Left ventricle myocardium inferior (tissue), 1 donor: ENCODE data around the gene DENND1A. TPM values are rescaled to one million over a fixed set of nuclear protein-coding genes. Genes with fewer than 3 reads are reported as not detected.

ENCODE experiments used
- DNase-seq: peaks from one replicate; pipeline ENCODE4 v3.0.0-alpha.2; 2020
- H3K27ac ChIP-seq: fragments of 200-600 bp; replicated peaks from 2 replicates; pipeline ENCODE4 v1.8.0; 2021
- H3K27me3 ChIP-seq: fragments of 200-600 bp; 2 replicates; pipeline ENCODE4 v1.8.0; 2021; ENCODE audit warnings: low read depth
- H3K36me3 ChIP-seq: fragments of 200-600 bp; 2 replicates; pipeline ENCODE4 v1.8.0; 2021
- H3K4me1 ChIP-seq: fragments of 200-600 bp; 2 replicates; pipeline ENCODE4 v1.8.0; 2021
- H3K4me3 ChIP-seq: fragments of 200-600 bp; 2 replicates; pipeline ENCODE4 v1.8.0; 2021; ENCODE audit warnings: mild to moderate bottlenecking, moderate library complexity
- H3K9me3 ChIP-seq: fragments of 200-600 bp; replicated peaks from 2 replicates; pipeline ENCODE4 v1.8.0; 2021
- intact Hi-C: fragments of 100-400 bp; cut with micrococcal nuclease; formaldehyde crosslinking; loops from one replicate; pipeline ENCODE4 v1.11.0; 2022
- total RNA-seq: library from RNA; stranded (reverse); fragmentation: NEBNext Ultra II Directional; extraction: Animal tissue kit (Norgen Biotek cat#: 25700); gene quantifications from one replicate; pipeline ENCODE4 v1.2.1, GENCODE V29; 2021
- TF ChIP-seq, protein P1 (sequence below): fragments of 200-600 bp; IDR thresholded peaks from 2 replicates; pipeline ENCODE4 v1.8.0; 2021; ENCODE audit warnings: antibody characterized with exemption, mild to moderate bottlenecking, borderline replicate concordance
- donor health status: DM: no; HTN: yes; CAD: no; lungs with severe emphysema.

The DENND1A gene
- total RNA-seq, 1 donor from 2014 or later = 12.2 TPM

DNA sequence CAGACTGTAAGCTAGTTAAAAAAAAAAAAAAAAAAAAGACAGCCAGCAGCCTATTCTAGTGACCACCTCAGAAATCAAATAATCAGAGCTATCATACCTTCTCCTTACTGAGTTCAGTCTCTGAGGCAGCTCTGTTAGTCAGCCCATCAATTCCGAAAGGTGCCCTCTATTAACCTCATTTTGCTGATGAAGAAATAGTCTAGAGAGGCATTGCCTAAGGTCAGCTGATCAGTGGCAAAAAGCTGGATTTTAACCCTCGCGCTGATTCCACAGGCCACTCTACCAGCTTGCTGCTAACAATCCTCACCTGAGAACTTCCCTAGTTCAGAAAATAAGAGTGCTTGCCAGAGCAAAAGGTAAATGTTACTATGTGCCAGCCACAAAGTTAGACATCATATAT lies 172.0 kb downstream of the DENND1A start:
- TF ChIP-seq, protein P1, sequence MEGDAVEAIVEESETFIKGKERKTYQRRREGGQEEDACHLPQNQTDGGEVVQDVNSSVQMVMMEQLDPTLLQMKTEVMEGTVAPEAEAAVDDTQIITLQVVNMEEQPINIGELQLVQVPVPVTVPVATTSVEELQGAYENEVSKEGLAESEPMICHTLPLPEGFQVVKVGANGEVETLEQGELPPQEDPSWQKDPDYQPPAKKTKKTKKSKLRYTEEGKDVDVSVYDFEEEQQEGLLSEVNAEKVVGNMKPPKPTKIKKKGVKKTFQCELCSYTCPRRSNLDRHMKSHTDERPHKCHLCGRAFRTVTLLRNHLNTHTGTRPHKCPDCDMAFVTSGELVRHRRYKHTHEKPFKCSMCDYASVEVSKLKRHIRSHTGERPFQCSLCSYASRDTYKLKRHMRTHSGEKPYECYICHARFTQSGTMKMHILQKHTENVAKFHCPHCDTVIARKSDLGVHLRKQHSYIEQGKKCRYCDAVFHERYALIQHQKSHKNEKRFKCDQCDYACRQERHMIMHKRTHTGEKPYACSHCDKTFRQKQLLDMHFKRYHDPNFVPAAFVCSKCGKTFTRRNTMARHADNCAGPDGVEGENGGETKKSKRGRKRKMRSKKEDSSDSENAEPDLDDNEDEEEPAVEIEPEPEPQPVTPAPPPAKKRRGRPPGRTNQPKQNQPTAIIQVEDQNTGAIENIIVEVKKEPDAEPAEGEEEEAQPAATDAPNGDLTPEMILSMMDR = no peak
- no peak for DNase-seq
- no peak overlapping the region for H3K27ac ChIP-seq
- no peaks in the 10 kb centered on the region for H3K9me3 ChIP-seq
- intact Hi-C loops = no loop called here
- H3K4me1 ChIP-seq = peaks cover 22% of the 10 kb centered on the region
- no peaks in the 10 kb centered on the region for H3K27me3 ChIP-seq
- peaks cover 8% of the 10 kb centered on the region for H3K36me3 ChIP-seq
- peak overlapping the region; percentile 11 for H3K4me3 ChIP-seq

DNA sequence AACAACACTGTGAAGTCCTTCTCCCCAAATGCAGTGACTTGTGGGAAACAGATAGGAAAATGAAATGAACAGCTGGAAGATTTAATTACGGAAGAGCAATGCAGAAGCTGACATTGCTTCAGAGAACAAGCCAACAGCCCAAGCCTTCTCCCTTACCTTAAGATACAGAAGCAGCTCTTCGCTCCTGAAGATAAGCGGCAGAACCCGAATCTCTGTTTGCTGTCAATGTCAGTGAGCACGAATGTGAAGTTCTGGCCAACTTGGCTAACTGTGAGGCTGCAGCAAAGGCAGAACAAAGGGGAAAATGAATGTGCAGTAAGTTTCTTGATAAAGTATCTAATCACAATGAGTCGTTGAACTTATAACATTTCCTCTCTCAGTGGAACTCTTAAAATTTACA lies 172.4 kb downstream of the DENND1A start:
- TF ChIP-seq, protein P1 = no peak
- no peak for DNase-seq
- Histone ChIP-seq H3K27me3 (no peaks in the 10 kb centered on the region), H3K27ac (no peak overlapping the region), H3K9me3 (no peaks in the 10 kb centered on the region), H3K4me1 (peaks cover 22% of the 10 kb centered on the region), H3K4me3 (peak overlapping the region; percentile 11), H3K36me3 (peaks cover 8% of the 10 kb centered on the region)
- intact Hi-C loops = no loop called here

DNA sequence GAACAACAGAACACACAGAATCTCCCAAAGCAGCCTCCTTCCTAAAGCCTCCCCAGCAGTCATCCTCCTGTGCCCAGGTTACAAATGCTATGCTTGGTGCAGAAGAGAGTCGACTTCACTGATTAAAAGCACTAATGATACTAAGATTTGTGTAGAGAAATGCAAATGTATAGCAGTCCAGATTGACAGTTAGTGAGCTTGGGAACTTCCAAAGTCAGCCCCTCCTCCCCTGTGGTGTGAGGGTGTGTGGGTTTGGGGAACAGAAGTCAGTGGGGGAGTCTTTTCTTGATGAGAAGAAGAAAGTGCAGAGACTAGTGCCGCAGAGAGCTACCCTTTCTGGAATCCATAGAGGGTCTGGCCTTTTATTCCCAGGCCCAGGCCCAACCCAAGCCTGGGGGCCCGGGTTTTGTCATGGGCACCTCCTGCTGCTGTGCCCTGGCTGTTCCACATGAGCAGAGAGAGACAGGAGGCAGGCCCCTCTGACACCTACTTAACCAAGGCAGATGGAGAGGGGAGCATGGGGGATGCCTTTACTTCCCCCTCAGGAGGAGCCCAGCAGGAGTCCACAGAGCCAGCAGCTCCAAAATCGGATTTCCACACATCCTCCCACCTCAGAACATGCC lies 173.3 kb downstream of the DENND1A start:
- H3K4me3 ChIP-seq = no peak overlapping the region
- H3K27me3 ChIP-seq = no peaks in the 10 kb centered on the region
- TF ChIP-seq, protein P1 = no peak
- peaks cover 16% of the 10 kb centered on the region for H3K4me1 ChIP-seq
- DNase-seq = no peak
- no peaks in the 10 kb centered on the region for H3K9me3 ChIP-seq
- peaks cover 8% of the 10 kb centered on the region for H3K36me3 ChIP-seq
- no peak overlapping the region for H3K27ac ChIP-seq
- intact Hi-C loops = no loop called here

DNA sequence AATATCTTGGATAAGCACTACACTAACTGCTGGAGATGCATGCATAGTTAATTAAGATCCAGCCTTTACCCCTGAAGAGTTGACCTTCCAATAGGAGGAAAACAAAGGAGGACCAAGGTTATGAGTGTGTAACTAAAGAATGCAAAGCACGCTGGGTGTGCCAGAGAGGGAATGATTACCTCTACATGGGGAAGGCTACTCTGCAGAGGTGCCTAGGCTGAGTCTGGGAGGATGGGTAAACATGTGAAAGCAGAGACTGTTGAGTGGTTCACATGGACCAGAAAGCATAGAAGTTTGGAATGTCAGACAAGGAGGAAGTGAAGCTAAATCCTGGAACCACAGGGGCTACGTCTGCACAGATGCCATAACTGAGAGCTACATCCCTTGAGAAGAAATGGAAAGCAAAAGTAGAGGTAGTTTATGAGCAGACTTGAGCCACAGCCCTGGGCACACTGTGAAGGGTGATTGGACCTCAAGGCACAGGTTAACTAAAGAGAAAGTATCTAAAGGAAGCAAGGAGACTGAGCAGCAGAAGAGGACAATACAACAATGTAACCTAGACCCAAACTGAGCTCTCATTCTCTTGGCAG lies 176.2 kb downstream of the DENND1A start:
- Histone ChIP-seq H3K36me3 (peaks cover 8% of the 10 kb centered on the region), H3K27ac (no peak overlapping the region), H3K4me3 (no peak overlapping the region), H3K27me3 (no peaks in the 10 kb centered on the region), H3K4me1 (peaks cover 18% of the 10 kb centered on the region), H3K9me3 (no peaks in the 10 kb centered on the region)
- intact Hi-C loops = no loop called here
- no peak for DNase-seq
- TF ChIP-seq, protein P1 = no peak

DNA sequence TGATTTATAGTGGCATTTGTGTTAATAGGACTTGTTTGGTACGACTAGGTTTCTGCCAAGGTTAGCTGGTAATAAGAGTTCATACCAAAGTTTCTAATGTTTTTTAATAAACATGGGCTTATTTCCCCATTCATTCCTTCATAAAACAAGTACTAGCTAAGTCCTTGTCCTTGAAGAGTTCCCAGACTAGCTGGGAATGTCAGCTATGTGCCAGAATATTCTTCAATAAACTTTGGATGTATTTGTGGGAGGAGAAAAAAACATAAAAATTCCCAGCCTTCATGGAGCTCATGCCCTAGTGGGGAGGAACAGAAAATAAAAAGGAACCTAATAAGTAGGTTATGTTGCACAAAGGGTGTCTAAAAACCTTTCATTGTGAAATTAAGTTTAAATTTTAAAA lies 176.9 kb downstream of the DENND1A start:
- intact Hi-C loops = no loop called here
- H3K9me3 ChIP-seq = no peaks in the 10 kb centered on the region
- H3K27ac ChIP-seq = no peak overlapping the region
- H3K36me3 ChIP-seq = peaks cover 8% of the 10 kb centered on the region
- H3K4me3 ChIP-seq = no peak overlapping the region
- TF ChIP-seq, protein P1 = no peak
- H3K4me1 ChIP-seq = peaks cover 16% of the 10 kb centered on the region
- H3K27me3 ChIP-seq = no peaks in the 10 kb centered on the region
- DNase-seq = no peak
